B cell (primary cell): ENCODE measurements around the gene ELFN2. TPM values are rescaled to one million over a fixed set of nuclear protein-coding genes. Genes with fewer than 3 reads are reported as not detected.

Experiments
- ATAC-seq: fragments of 200-7000 bp; cut with Tn5 transposase; one replicate; pipeline ENCODE4 v1.10.0; 2021; ENCODE audit warnings: low read depth, mild to moderate bottlenecking, moderate number of reproducible peaks, moderate library complexity
- CTCF ChIA-PET: fragments of 350-600 bp; sonication (Branson Sonifier 250); formaldehyde crosslinking; loops from one replicate; lab custom pipeline; 2021; ENCODE audit warnings: antibody characterized with exemption, inconsistent platforms; lab: Charles Lee
- POLR2A ChIA-PET: fragments of 350-600 bp; sonication (Branson Sonifier 250); formaldehyde crosslinking; loops from one replicate; lab custom pipeline; 2021; ENCODE audit warnings: antibody characterized with exemption; lab: Charles Lee
- DNase-seq: peaks from one replicate; pipeline ENCODE4 v3.0.0; 2013
- H2AFZ ChIP-seq: 2 replicates; pipeline ENCODE4 v1.6.1; 2012; ENCODE audit warnings: mild to moderate bottlenecking, low read depth, low read length; ENCODE audit not compliant: insufficient read depth, poor library complexity, severe bottlenecking
- H3K27ac ChIP-seq, 2 donors: 1 replicate in 1 of 2; 2 replicates in 1 of 2; pipeline ENCODE4 v1.5.1; 2012 to 2013; ENCODE audit warnings: low read length in 2 of 2, mild to moderate bottlenecking in 2 of 2, moderate library complexity in 1 of 2
- H3K27me3 ChIP-seq, 4 experiments: fragments of 200-600 bp in 1 of 4; sonication (generic) in 1 of 4; replicated peaks in 1 of 4; 1 replicate in 2 of 4; 2 replicates in 2 of 4; pipeline versions ENCODE4 v1.6.1 to v1.7.0; 2013 to 2016; ENCODE audit warnings: low read length in 3 of 4, mild to moderate bottlenecking in 2 of 4, mixed read lengths in 1 of 4, moderate library complexity in 1 of 4; ENCODE audit not compliant: insufficient read depth in 4 of 4, control insufficient read depth in 3 of 4; ENCODE audit errors: control extremely low read depth in 1 of 4
- H3K36me3 ChIP-seq, 2 experiments: replicated peaks in 1 of 2; 1 replicate in 1 of 2; 2 replicates in 1 of 2; pipeline versions ENCODE4 v1.6.1 to v1.7.1; 2013; ENCODE audit warnings: low read length in 1 of 2; ENCODE audit not compliant: insufficient read depth in 2 of 2, control insufficient read depth in 1 of 2; ENCODE audit errors: control extremely low read depth in 1 of 2, extremely low read depth in 1 of 2
- H3K4me1 ChIP-seq, 2 donors: fragments of 200-600 bp in 1 of 2; sonication (generic) in 1 of 2; 1 replicate in 1 of 2; 2 replicates in 1 of 2; pipeline versions ENCODE4 v1.5.1 to v1.6.1; 2013 to 2017; ENCODE audit warnings: low read length in 2 of 2; ENCODE audit not compliant: control insufficient read depth in 2 of 2, insufficient read depth in 2 of 2
- H3K4me2 ChIP-seq: replicated peaks from 2 replicates; pipeline ENCODE3; 2012; ENCODE audit warnings: mild to moderate bottlenecking, low read depth, low read length; ENCODE audit not compliant: poor library complexity, severe bottlenecking
- H3K4me3 ChIP-seq, 5 experiments: fragments of 200-600 bp in 1 of 5; sonication (generic) in 1 of 5; 1 replicate in 3 of 5; 2 replicates in 2 of 5; pipeline versions ENCODE4 v1.5.1 to v1.7.0; 2011 to 2016; ENCODE audit warnings: low read length in 4 of 5, mild to moderate bottlenecking in 4 of 5, low read depth in 2 of 5, control low read depth in 1 of 5, moderate library complexity in 1 of 5; ENCODE audit not compliant: insufficient read depth in 1 of 5; ENCODE audit errors: control extremely low read depth in 1 of 5, extremely low read depth in 1 of 5
- H3K79me2 ChIP-seq: fragments of 200-600 bp; sonication (generic); one replicate; pipeline ENCODE4 v1.6.0; 2016; ENCODE audit warnings: low read length; ENCODE audit not compliant: control insufficient read depth, insufficient read depth
- H3K9ac ChIP-seq: fragments of 200-600 bp; sonication (generic); 2 replicates; pipeline ENCODE4 v1.6.1; 2017; ENCODE audit warnings: mild to moderate bottlenecking, low read length, moderate library complexity
- H3K9me3 ChIP-seq, 3 donors: one replicate each; pipeline versions ENCODE4 v1.6.1 to v1.7.1; 2013; ENCODE audit warnings: low read length in 2 of 3; ENCODE audit not compliant: control insufficient read depth in 2 of 3, insufficient read depth in 1 of 3; ENCODE audit errors: control extremely low read depth in 1 of 3
- H4K20me1 ChIP-seq: 2 replicates; pipeline ENCODE4 v1.6.0; 2012; ENCODE audit warnings: mild to moderate bottlenecking, low read length; ENCODE audit not compliant: insufficient read depth, control insufficient read depth, poor library complexity, severe bottlenecking
- H3K27ac Mint-ChIP-seq: one replicate; pipeline ENCODE4 v1.8.0; 2021; ENCODE audit warnings: mixed read lengths
- H3K27me3 Mint-ChIP-seq: one replicate; pipeline ENCODE4 v1.8.0; 2021; ENCODE audit warnings: mixed read lengths
- H3K4me1 Mint-ChIP-seq: one replicate; pipeline ENCODE4 v1.8.0; 2021; ENCODE audit warnings: mixed read lengths
- H3K4me3 Mint-ChIP-seq: one replicate; pipeline ENCODE4 v1.8.0; 2021; ENCODE audit warnings: mixed read lengths
- H3K9me3 Mint-ChIP-seq: one replicate; pipeline ENCODE4 v1.8.0; 2022; ENCODE audit warnings: mixed read lengths; ENCODE audit not compliant: insufficient read depth
- EZH2 ChIP-seq: IDR thresholded peaks from 2 replicates; pipeline ENCODE4 v1.6.1; 2012; ENCODE audit warnings: borderline replicate concordance, low read depth, mild to moderate bottlenecking, moderate library complexity, low read length; ENCODE audit not compliant: insufficient read depth, poor library complexity, severe bottlenecking
- WGBS: methylation state at CpG from one replicate; pipeline ENCODE4 v1.1.5; 2013; ENCODE audit warnings: missing lambda C conversion rate; ENCODE audit not compliant: insufficient coverage; 5-methylcytosine and 5-hydroxymethylcytosine counted together
- intact Hi-C: fragments of 100-400 bp; cut with micrococcal nuclease; formaldehyde crosslinking; loops from one replicate; pipeline ENCODE4 v1.10.0; 2022
- polyA minus RNA-seq: library from RNA; depleted of rRNA, polyadenylated mRNA; stranded (reverse); fragments of >200 nt; gene quantifications from 2 replicates; pipeline ENCODE4 v1.2.3, GENCODE V29; 2012
- polyA plus RNA-seq: library from polyadenylated mRNA; depleted of rRNA; stranded (reverse); fragments of >200 nt; gene quantifications from 2 replicates; pipeline ENCODE4 v1.2.3, GENCODE V29; 2012
- total RNA-seq, 2 donors: library from RNA; stranded (reverse); fragments of 120-200 nt in 1 of 2; gene quantifications; 1 replicate in 1 of 2; 2 replicates in 1 of 2; pipeline versions ENCODE4 v1.2.3 to v1.2.4, GENCODE V29; 2013 to 2022
- TF ChIP-seq, protein P1 (sequence below): fragments of 200-600 bp; IDR thresholded peaks from one replicate; pipeline ENCODE4 v1.8.0; 2022; ENCODE audit warnings: antibody characterized with exemption, mild to moderate bottlenecking

Gene ELFN2, protein sequence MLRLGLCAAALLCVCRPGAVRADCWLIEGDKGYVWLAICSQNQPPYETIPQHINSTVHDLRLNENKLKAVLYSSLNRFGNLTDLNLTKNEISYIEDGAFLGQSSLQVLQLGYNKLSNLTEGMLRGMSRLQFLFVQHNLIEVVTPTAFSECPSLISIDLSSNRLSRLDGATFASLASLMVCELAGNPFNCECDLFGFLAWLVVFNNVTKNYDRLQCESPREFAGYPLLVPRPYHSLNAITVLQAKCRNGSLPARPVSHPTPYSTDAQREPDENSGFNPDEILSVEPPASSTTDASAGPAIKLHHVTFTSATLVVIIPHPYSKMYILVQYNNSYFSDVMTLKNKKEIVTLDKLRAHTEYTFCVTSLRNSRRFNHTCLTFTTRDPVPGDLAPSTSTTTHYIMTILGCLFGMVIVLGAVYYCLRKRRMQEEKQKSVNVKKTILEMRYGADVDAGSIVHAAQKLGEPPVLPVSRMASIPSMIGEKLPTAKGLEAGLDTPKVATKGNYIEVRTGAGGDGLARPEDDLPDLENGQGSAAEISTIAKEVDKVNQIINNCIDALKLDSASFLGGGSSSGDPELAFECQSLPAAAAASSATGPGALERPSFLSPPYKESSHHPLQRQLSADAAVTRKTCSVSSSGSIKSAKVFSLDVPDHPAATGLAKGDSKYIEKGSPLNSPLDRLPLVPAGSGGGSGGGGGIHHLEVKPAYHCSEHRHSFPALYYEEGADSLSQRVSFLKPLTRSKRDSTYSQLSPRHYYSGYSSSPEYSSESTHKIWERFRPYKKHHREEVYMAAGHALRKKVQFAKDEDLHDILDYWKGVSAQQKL
- total RNA-seq, result 0.12 and 0.22 TPM in 2 replicates
- 0.02 TPM for total RNA-seq (2013)
- 0.06 and 0.07 TPM in 2 replicates for polyA plus RNA-seq
- 0.09 and 0.14 TPM in 2 replicates for polyA minus RNA-seq

DNA sequence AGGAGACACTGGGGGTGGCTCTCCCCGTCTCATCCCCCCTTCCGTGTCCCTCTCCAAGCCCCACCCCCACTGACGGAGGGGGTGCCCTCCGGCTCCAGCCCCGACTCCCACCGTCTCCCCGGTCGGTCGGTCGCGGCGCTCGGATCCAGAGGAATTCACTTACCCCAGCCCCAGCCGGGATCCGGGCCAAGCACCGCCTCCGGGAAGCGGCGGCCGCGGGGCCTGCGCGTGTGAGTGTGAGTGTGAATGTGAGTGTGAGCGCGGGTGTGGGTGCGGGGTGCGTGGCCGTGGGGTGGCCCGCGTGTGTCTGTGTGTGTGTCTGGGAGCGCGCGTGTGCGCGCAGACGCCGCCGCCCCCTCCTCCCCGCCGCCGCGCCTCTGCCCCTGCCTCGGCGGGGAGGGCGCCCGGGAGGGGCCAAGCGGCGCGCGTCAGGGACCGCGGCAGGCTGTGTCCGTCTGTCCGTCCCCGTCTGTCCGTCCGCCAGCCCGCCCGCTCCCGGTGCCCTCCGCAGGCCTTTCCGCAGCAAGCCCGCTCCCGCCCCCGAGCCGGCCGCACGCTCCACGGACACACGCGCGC lies at the start of gene ELFN2:
Gene ELFN2, minus strand, starts transcription at position 345 of the 576 bp plus-strand sequence. CDS start 51,945 bp downstream, outside the sequence.
- Histone ChIP-seq H3K9me3 (peaks cover 0 to 19% (median 0%) of the 10 kb centered on the region in 3 donors), H2AFZ (peak within 1 kb of the TSS; percentile 33), H3K27me3 (peaks cover 0 to 71% (median 27%) of the 10 kb centered on the region in 4 experiments), H4K20me1 (no peaks in the 10 kb centered on the region), H3K4me3 (peak within 1 kb of the TSS in 3 of 5 experiments; percentile 18 to 41 (median 26)), H3K27ac (no peak within 1 kb of the TSS), H3K4me1 (peaks cover 24 to 27% of the 10 kb centered on the region in 2 donors), H3K9ac (peak within 1 kb of the TSS; percentile 43), H3K4me2 (peak within 1 kb of the TSS; percentile 79), H3K36me3 (no peaks in the 10 kb centered on the region), H3K79me2 (no peaks in the 10 kb centered on the region)
- WGBS, result under 1% methylated on average over 56 of the region's 72 CpGs
- H3K4me1 Mint-ChIP-seq, result peaks cover 21% of the 10 kb centered on the region
- H3K4me3 Mint-ChIP-seq, result peak within 1 kb of the TSS; percentile 70
- TF ChIP-seq, protein P1, sequence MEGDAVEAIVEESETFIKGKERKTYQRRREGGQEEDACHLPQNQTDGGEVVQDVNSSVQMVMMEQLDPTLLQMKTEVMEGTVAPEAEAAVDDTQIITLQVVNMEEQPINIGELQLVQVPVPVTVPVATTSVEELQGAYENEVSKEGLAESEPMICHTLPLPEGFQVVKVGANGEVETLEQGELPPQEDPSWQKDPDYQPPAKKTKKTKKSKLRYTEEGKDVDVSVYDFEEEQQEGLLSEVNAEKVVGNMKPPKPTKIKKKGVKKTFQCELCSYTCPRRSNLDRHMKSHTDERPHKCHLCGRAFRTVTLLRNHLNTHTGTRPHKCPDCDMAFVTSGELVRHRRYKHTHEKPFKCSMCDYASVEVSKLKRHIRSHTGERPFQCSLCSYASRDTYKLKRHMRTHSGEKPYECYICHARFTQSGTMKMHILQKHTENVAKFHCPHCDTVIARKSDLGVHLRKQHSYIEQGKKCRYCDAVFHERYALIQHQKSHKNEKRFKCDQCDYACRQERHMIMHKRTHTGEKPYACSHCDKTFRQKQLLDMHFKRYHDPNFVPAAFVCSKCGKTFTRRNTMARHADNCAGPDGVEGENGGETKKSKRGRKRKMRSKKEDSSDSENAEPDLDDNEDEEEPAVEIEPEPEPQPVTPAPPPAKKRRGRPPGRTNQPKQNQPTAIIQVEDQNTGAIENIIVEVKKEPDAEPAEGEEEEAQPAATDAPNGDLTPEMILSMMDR, result no peak
- TF ChIP-seq EZH2, result peak; percentile 86
- intact Hi-C loops, result no loop called here
- no peaks in the 10 kb centered on the region for H3K9me3 Mint-ChIP-seq
- no peak within 1 kb of the TSS for H3K27ac Mint-ChIP-seq
- no peak for ATAC-seq
- peaks cover 62% of the 10 kb centered on the region for H3K27me3 Mint-ChIP-seq
- CTCF ChIA-PET, result interaction anchor here (5.2 kb wide), 1 partner anchor 111 kb away, joined by 76 read pairs; no protein-coding TSS in a partner anchor
- peak; percentile 41 for DNase-seq
- POLR2A ChIA-PET, result no interaction called here
